Stimulated activated CD4-positive, alpha-beta T cell treated with anti-CD3 and anti-CD28 coated beads, Interleukin-15, amount 100 ng/mL, for 48 hours (primary cell): Measurements from ENCODE around the gene GABRB2.
"Not testable (repeated sequence)": the region's sequence is repeated elsewhere in the genome, so short reads cannot be mapped to it uniquely, and the experiment has no call there.

ENCODE experiments used
- DNase-seq, 2 donors: peaks; one replicate each; pipeline ENCODE4 v3.0.0-alpha.2; 2020; ENCODE audit warnings: low read depth in 2 of 2

GABRB2 gene

DNA sequence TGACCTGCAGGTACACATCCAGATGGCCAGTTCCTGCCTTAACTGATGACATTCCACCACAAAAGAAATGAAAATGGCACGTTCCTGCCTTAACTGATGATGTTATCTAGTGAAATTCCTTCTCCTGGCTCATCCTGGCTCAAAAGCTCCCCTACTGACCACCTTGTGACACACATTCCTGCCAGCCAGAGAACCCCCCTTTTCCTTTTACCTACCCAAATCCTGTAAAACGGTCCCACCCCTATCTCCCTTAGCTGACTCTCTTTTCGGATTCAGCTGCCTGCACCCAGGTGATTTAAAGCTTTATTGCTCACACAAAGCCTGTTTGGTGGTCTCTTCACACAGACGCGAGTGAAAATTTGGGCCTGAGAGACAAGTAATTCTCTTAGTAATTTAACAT, 300.7 kb downstream of the GABRB2 start:
- DNase-seq = not testable (repeated sequence)
